GM18526 (cell line): ENCODE results near the gene AURKAIP1.

Experiments
- POLR2A ChIP-seq: IDR thresholded peaks from 3 replicates; pipeline ENCODE4 v1.6.1; 2011; ENCODE audit not compliant: insufficient read length; ENCODE audit errors: extremely low read depth

AURKAIP1 gene

DNA sequence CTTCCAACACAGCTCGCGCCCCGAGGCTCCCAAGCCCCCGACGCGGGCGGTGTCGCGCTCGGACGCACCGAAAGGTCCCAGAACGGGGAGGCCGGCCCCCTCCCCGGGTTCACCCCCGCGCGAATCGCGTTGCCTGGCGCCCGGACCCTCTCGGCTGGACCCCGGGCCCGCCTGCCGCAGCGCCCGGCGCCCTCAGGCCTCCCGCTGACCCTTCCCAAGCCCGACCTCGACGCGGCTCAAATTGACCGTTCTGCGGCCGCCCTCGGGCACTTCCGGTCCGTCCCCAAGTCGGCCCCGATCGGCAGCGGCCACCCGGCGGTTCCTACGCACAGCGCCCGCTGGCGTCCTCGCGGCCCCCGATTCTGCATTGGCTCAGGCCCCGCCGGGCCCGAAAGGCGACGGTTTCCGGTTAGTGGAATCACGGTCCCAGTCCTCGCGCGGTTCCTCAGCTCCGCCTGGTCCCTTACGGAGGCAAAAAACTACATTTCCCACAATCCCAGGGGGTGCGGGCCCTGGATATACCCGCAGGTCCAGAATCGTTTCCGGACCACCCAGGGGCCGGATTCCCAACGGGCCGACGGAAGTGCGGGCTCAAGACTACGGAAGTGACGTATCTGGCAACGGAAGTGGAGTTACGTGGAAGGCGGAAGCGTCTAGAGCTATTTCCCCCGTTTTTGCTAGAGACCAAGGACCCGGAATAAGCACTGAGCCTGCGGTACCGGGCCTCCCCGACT is at the start of gene AURKAIP1:
Gene AURKAIP1, minus strand, starts transcription at position 279 of the 734 bp plus-strand sequence. CDS start 451 bp downstream, outside the sequence.
- peak; percentile 84 for TF ChIP-seq POLR2A

GRCh38 chr1:1424707-1425106 is 49.7 kb upstream of the AURKAIP1 start:
- TF ChIP-seq POLR2A = no peak

- TF ChIP-seq POLR2A = no peak
Observed at GRCh38 chr1:1423245-1423597, 48.2 kb upstream of the AURKAIP1 start.

DNA sequence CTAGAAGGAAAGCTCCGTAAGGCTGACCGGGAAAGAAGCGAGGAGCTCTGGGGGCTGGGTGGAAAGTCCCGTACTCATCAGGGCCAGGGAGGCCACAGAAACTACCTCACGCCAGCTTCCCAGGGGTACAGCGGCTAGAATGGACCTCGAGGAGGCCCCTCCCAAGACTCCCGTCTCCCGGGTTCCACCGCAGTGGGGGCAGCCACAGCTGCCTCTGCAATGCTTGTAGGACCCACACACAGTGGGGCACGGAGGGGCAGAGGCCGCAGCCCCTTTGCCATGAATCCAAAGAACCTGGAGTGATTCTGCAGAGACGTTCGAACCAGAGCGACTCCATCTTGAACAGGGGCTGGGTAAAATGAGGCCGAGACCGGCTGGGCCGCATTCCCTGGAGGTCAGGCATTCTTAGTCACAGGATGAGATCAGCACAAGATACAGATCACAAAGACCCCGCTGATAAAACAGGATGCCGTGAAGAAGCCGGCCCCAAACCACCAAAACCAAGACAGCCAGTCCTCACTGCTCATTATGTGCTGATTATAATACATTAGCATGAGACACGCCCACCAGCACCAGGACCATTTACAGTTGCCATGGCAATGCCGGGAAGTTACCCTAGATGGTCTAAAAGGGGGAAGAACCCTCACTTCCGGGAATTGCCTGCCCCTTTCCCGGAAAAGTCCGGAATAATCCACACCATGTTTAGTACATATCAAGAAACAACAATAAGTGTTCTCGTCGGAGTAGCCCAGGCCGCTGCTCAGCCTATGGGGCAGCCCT is 47.6 kb upstream of the AURKAIP1 start:
- TF ChIP-seq POLR2A = no peak

GRCh38 chr1:1421907-1422464 is 47.0 kb upstream of the AURKAIP1 start:
- TF ChIP-seq POLR2A = no peak

GRCh38 chr1:1421147-1421906 is 46.3 kb upstream of the AURKAIP1 start, which contains the start of gene ANKRD65:
TSS of gene ANKRD65 (minus strand) at chr1:1421276. CDS start at chr1:1421005, 271 bp downstream.
- TF ChIP-seq POLR2A = no peak

- TF ChIP-seq POLR2A = no peak
Observed at GRCh38 chr1:1420654-1421141, 45.7 kb upstream of the AURKAIP1 start.

DNA sequence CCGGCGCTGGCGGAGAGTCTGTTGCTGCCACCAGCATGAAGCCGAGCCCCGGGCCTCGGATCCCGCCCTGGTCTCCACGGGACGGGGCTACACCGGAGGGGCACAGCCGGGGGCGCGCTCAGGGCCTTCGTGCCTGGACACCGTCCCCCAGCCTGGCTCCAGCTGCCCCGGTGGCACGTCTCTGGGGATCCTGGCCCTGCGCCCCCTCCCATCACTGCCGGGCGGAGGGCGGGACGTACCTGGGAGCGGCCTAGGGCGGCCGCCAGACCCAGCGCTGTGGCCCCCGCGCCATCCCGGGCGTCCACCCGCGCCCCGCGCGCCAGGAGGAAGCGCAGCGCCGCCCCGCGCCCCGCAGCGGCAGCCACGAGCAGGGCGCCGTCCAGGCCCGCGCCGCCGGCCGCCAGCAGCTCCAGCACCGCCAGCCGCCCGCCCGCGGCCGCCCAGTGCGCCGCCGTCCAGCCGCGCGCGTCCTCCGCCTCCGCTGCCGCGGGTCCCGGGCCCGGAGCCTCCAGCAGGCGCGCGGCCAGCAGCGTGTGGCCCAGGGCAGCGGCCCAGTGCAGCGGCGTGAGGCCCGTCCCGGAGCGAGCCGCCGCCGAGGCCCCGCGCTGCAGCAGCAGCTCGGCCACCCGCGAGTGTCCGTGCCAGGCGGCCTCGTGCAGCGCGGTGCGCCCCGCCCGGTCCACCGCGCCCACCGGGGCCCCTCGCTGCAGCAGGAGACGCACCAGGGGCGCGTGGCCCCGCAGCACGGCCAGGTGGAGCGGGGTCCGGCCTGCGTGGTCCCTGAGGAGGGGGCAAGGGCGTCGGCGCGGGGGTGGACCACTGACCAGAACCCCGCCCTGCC is 45.0 kb upstream of the AURKAIP1 start:
- TF ChIP-seq POLR2A = no peak

GRCh38 chr1:1419363-1419812 is 44.4 kb upstream of the AURKAIP1 start:
- TF ChIP-seq POLR2A = no peak

GRCh38 chr1:1418464-1419362 is 43.7 kb upstream of the AURKAIP1 start:
- no peak for TF ChIP-seq POLR2A

- no peak for TF ChIP-seq POLR2A
Observed at GRCh38 chr1:1415751-1416150, 40.7 kb upstream of the AURKAIP1 start.

- no peak for TF ChIP-seq POLR2A
Observed at GRCh38 chr1:1411626-1412025, 36.6 kb upstream of the AURKAIP1 start.

GRCh38 chr1:1407636-1408318 is 32.8 kb upstream of the AURKAIP1 start:
- no peak for TF ChIP-seq POLR2A
